HFFc6 (cell line): Measurements from ENCODE around the gene ALPL. TPM values are rescaled to one million over a fixed set of nuclear protein-coding genes. Genes with fewer than 3 reads are reported as not detected.
"Not testable (repeated sequence)": the region's sequence is repeated elsewhere in the genome, so short reads cannot be mapped to it uniquely, and the experiment has no call there.

ENCODE experiments used
- DNase-seq: peaks from one replicate; pipeline ENCODE4 v3.0.0-alpha.2; 2018
- H3K27ac Mint-ChIP-seq: 2 replicates; pipeline ENCODE4 v1.8.0; 2020; ENCODE audit warnings: mild to moderate bottlenecking, mixed read lengths
- H3K27me3 Mint-ChIP-seq: 2 replicates; pipeline ENCODE4 v1.8.0; 2021; ENCODE audit warnings: mild to moderate bottlenecking, moderate library complexity, mixed read lengths; ENCODE audit not compliant: insufficient read depth
- H3K36me3 Mint-ChIP-seq: 2 replicates; pipeline ENCODE4 v1.8.0; 2021; ENCODE audit warnings: low read depth, mixed read lengths
- H3K4me1 Mint-ChIP-seq: 2 replicates; pipeline ENCODE4 v1.8.0; 2020; ENCODE audit warnings: low read depth, mixed read lengths
- H3K4me3 Mint-ChIP-seq: 2 replicates; pipeline ENCODE4 v1.8.0; 2020; ENCODE audit warnings: mild to moderate bottlenecking, moderate library complexity, mixed read lengths
- H3K9me3 Mint-ChIP-seq: 2 replicates; pipeline ENCODE4 v1.8.0; 2020; ENCODE audit warnings: mild to moderate bottlenecking, mixed read lengths
- CTCF ChIP-seq: fragments of 200-600 bp; sonication (generic); IDR thresholded peaks from 2 replicates; pipeline ENCODE4 v1.5.0; 2021; ENCODE audit warnings: antibody characterized with exemption, mild to moderate bottlenecking
- long read RNA-seq: library from polyadenylated mRNA; unstranded; transcript quantifications from one replicate; pipeline ENCODE4 v2.0.0, GENCODE V29; 2019
- total RNA-seq, 6 experiments: library from RNA; stranded (reverse); fragmentation: NEBNext Ultra II Directional; extraction: Animal tissue kit (Norgen Biotek cat#: 25700); gene quantifications; 2 replicates in 1 of 6; 3 replicates in 5 of 6; pipeline ENCODE4 v1.2.3, GENCODE V29; 2021

Gene ALPL
- total RNA-seq, result under 1 TPM in 2 of 6 experiments, not detected in 4; 0.19 to 0.21 TPM
- long read RNA-seq, result 0 reads

GRCh38 chr1:21509351-21510112 lies at the start of gene ALPL:
Gene ALPL, plus strand, starts transcription at chr1:21509423. Its CDS starts 44,659 bp downstream, at chr1:21554082.
- TF ChIP-seq CTCF, result no peak
- Mint-ChIP-seq H3K27ac (peak within 1 kb of the TSS; percentile 7; the same call in 1 of the 2 replicates), H3K27me3 (peaks cover 44% of the 10 kb centered on the region), H3K4me1 (peaks cover 25% of the 10 kb centered on the region), H3K36me3 (no peaks in the 10 kb centered on the region), H3K9me3 (no peaks in the 10 kb centered on the region), H3K4me3 (peak within 1 kb of the TSS; percentile 80)
- no peak for DNase-seq

- not testable (repeated sequence) for H3K27me3 Mint-ChIP-seq, H3K9me3 Mint-ChIP-seq, DNase-seq, H3K27ac Mint-ChIP-seq
- H3K4me1 Mint-ChIP-seq, result peaks cover 35% of the 10 kb centered on the region
- H3K36me3 Mint-ChIP-seq, result peaks cover 22% of the 10 kb centered on the region
- peak overlapping the region; percentile 20; the same call in 1 of the 2 replicates for H3K4me3 Mint-ChIP-seq
Measured at GRCh38 chr1:21465127-21465526, 44.1 kb upstream of the ALPL start.

GRCh38 chr1:21467946-21468345 lies 41.3 kb upstream of the ALPL start:
- H3K27me3 Mint-ChIP-seq, H3K27ac Mint-ChIP-seq, H3K4me3 Mint-ChIP-seq, H3K9me3 Mint-ChIP-seq, DNase-seq: not testable (repeated sequence)
- Mint-ChIP-seq H3K4me1 (peaks cover 35% of the 10 kb centered on the region), H3K36me3 (peaks cover 46% of the 10 kb centered on the region)

- H3K27ac Mint-ChIP-seq, result no peak overlapping the region
Measured at GRCh38 chr1:21468599-21468998, 40.6 kb upstream of the ALPL start.

GRCh38 chr1:21469581-21469980 lies 39.6 kb upstream of the ALPL start:
- no peak overlapping the region for H3K27ac Mint-ChIP-seq
- no peaks in the 10 kb centered on the region for H3K9me3 Mint-ChIP-seq
- peaks cover 35% of the 10 kb centered on the region for H3K4me1 Mint-ChIP-seq
- H3K36me3 Mint-ChIP-seq, result peaks cover 60% of the 10 kb centered on the region
- no peak for TF ChIP-seq CTCF
- H3K4me3 Mint-ChIP-seq, result no peak overlapping the region
- no peak for DNase-seq
- no peaks in the 10 kb centered on the region; the same call in 1 of the 2 replicates for H3K27me3 Mint-ChIP-seq

More at GRCh38 chr1:21468599-21468998, 40.6 kb upstream of the ALPL start:
- Mint-ChIP-seq H3K9me3 (no peaks in the 10 kb centered on the region), H3K4me3 (no peak overlapping the region), H3K4me1 (peaks cover 35% of the 10 kb centered on the region), H3K36me3 (peaks cover 50% of the 10 kb centered on the region), H3K27me3 (no peaks in the 10 kb centered on the region; the same call in 1 of the 2 replicates)
- DNase-seq, result peak; percentile 28
- peak; percentile 80 for TF ChIP-seq CTCF

GRCh38 chr1:21472861-21473260 lies 36.4 kb upstream of the ALPL start:
- Mint-ChIP-seq H3K36me3 (peaks cover 64% of the 10 kb centered on the region), H3K4me1 (peaks cover 6% of the 10 kb centered on the region), H3K27me3 (no peaks in the 10 kb centered on the region; the same call in 1 of the 2 replicates), H3K9me3 (no peaks in the 10 kb centered on the region), H3K4me3 (no peak overlapping the region), H3K27ac (no peak overlapping the region)
- DNase-seq, result no peak
- TF ChIP-seq CTCF, result no peak
